NCI-H2081 treated with DMSO at 0.1 percent for 48 hours (cell line): ENCODE results near the gene EXOC2.

Experiments
- DNase-seq: peaks from one replicate; lab custom pipeline; 2025; lab: John Stamatoyannopoulos, UW

EXOC2 gene

GRCh38 chr6:443621-444159, 249.2 kb downstream of the EXOC2 start:
- DNase-seq, result no peak

DNA sequence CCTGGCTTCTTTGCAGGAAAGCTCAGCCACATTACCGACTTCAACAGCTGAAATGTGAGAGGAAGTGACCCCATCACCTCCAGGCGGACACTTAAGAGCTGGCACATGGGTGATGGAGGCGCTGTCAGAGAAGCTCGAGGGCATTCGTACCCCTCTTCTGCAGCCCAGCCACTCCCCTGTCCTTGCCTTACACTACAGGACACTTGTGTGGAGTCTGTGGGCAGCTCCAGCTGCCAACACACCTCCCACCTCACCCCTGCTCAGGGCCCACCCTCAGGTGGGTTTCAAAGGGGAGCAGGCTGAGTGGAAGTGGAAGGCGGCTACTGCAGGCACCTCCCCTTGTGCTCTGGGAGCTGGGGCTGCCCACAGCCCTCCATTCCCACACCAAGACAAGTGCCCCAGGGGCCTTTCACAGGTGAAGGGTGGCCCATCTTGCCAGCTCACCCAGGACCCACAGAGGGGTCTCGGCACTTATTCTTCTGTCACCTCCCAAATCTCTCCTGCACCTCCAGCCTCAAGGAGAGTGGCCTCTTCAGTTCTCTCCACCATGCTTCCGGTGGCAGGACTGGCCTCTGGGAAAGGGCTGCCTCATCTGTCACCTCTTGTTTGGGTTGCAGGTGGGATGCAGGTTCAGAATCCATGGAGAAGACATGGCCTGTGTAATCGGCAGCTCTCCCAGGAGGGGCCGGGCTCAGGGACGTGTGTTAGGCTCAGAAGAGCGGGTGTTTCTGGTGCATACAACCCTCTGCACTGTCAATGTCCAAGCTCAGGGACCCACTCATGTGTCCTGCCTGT, 251.6 kb downstream of the EXOC2 start:
- DNase-seq, result no peak

DNA sequence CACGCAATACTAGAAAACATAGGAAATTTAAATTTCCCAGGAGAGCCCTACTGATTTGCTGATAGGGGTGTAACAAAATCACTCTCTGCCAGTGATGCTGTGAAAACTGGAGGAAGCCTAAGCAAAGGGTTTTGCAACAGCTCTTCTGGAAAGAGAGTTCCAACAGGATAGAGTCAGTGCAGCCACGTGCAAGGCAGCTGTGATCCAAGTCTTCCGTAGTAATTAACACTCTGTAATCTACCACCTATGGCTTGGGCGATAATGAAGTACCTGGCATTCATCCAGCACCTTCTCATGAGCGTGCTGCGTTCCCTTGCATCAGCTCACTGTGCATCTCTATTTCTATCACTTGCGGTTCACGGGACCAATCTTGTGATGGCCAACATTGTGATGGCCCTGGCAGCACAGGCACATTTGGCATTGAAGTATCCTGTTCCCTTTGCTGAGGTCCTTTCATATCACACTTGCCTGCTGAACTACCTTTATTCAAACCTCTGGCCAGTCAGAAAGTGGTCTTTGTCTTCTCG, 253.2 kb downstream of the EXOC2 start:
- DNase-seq, result no peak

GRCh38 chr6:438634-439170, 254.2 kb downstream of the EXOC2 start:
- DNase-seq, result no peak

- DNase-seq, result no peak
These were observed 255.9 kb downstream of the EXOC2 start for GRCh38 chr6:437037-437392.

GRCh38 chr6:436308-437036, 256.5 kb downstream of the EXOC2 start:
- DNase-seq, result no peak

DNA sequence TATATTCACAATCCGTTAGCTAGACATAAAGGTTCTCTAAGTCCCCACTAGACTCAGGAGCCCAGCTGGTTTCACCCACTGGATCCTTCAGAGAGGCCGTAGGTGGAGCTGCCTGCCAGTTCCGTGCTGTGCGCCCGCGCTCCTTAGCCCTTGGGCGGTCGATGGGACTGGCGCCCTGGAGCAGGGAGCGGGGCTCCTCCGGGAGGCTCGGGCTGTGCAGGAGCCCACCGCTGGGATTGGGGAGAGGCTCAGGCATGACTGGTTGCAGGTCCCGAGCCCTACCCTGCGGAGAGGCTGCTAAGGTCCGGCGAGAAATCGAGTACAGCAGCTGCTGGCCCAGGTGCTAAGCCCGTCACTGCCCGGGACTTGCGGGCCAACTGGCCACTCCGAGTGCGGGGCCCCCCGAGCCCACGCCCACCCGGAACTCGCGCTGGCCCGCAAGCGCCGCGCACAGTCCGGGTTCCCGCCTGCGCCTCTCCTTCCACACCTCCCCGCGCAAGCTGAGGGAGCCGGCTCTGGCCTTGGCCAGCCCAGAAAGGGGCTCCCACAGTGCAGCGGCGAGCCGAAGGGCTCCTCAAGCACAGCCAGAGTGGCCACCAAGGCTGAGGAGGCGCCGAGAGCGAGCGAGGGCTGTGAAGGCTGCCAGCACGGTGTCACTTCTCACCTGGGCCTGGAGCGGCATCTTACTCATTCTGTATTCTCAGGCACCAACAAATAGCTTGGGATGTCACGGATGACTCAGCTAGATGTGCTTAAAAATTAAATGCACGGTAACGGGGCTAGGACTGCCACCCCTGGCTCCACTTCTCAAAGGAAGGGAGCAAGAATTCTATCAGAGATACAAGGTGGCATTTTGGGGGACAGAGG, 257.3 kb downstream of the EXOC2 start:
- no peak for DNase-seq
